Calu3 (cell line): ENCODE measurements around the gene LMTK3. TPM values are rescaled to one million over a fixed set of nuclear protein-coding genes. Genes with fewer than 3 reads are reported as not detected.

Experiments used
- BruUV-seq: library from RNA; stranded (reverse); fragments of 400-500 nt; replicated peaks from 2 replicates; lab custom pipeline; 2021; lab: Mats Ljungman, UMichigan
- CTCF ChIA-PET: fragments of 300-600 bp; sonication (Branson Sonifier 250); formaldehyde crosslinking; loops from one replicate; lab custom pipeline; 2022; ENCODE audit warnings: antibody characterized with exemption; lab: Charles Lee
- DNase-seq: peaks from one replicate; pipeline ENCODE4 v3.0.0; 2022
- H3K27ac Mint-ChIP-seq: one replicate; pipeline ENCODE4 v1.8.0; 2022; ENCODE audit warnings: mixed read lengths; ENCODE audit not compliant: unreplicated experiment
- H3K27me3 Mint-ChIP-seq: one replicate; pipeline ENCODE4 v1.8.0; 2022; ENCODE audit warnings: mixed read lengths; ENCODE audit not compliant: unreplicated experiment
- H3K36me3 Mint-ChIP-seq: one replicate; pipeline ENCODE4 v1.8.0; 2022; ENCODE audit warnings: mild to moderate bottlenecking, moderate library complexity, mixed read lengths; ENCODE audit not compliant: insufficient read depth, unreplicated experiment
- H3K4me1 Mint-ChIP-seq: one replicate; pipeline ENCODE4 v1.8.0; 2022; ENCODE audit warnings: mild to moderate bottlenecking, low read depth, mixed read lengths; ENCODE audit not compliant: unreplicated experiment
- H3K4me3 Mint-ChIP-seq: one replicate; pipeline ENCODE4 v1.8.0; 2022; ENCODE audit warnings: mild to moderate bottlenecking, low read depth, moderate library complexity, mixed read lengths; ENCODE audit not compliant: unreplicated experiment
- H3K9me3 Mint-ChIP-seq: one replicate; pipeline ENCODE4 v1.8.0; 2022; ENCODE audit warnings: low read depth, mixed read lengths; ENCODE audit not compliant: unreplicated experiment
- CTCF ChIP-seq: fragments of 200-600 bp; IDR thresholded peaks from one replicate; pipeline ENCODE4 v1.8.0; 2022; ENCODE audit warnings: antibody characterized with exemption; ENCODE audit not compliant: unreplicated experiment
- intact Hi-C: fragments of 100-400 bp; cut with micrococcal nuclease; formaldehyde crosslinking; loops from one replicate; pipeline ENCODE4 v1.10.0; 2022; ENCODE audit not compliant: unreplicated experiment
- total RNA-seq: library from RNA; stranded (reverse); gene quantifications from 2 replicates; pipeline ENCODE4 v1.2.3, GENCODE V29; 2022

The LMTK3 gene
- total RNA-seq, 1 experiment from 2014 or later: 1.0 TPM

GRCh38 chr19:48461982-48462655 is 49.5 kb downstream of the LMTK3 start:
- CTCF ChIA-PET: interaction anchor here (0.5 to 1.5 kb wide), 2 partner anchors 18 to 122 kb away, joined by 3 read pairs; no protein-coding TSS in a partner anchor
- intact Hi-C loops: no loop called here
- no peak for DNase-seq
- H3K4me1 Mint-ChIP-seq: no peaks in the 10 kb centered on the region
- no peaks in the 10 kb centered on the region for H3K9me3 Mint-ChIP-seq
- no peak overlapping the region for H3K27ac Mint-ChIP-seq
- no peaks in the 10 kb centered on the region for H3K27me3 Mint-ChIP-seq
- no peak for TF ChIP-seq CTCF
- peaks cover 57% of the 10 kb centered on the region for H3K36me3 Mint-ChIP-seq
- H3K4me3 Mint-ChIP-seq: no peak overlapping the region
- no TSS peak for BruUV-seq

GRCh38 chr19:48461651-48461981 is 50.0 kb downstream of the LMTK3 start:
- H3K27ac Mint-ChIP-seq: no peak overlapping the region
- H3K4me1 Mint-ChIP-seq: no peaks in the 10 kb centered on the region
- no peak overlapping the region for H3K4me3 Mint-ChIP-seq
- no peak for TF ChIP-seq CTCF
- H3K36me3 Mint-ChIP-seq: peaks cover 56% of the 10 kb centered on the region
- BruUV-seq: no TSS peak
- CTCF ChIA-PET: interaction anchor here (1.5 kb wide), 1 partner anchor 123 kb away, joined by 3 read pairs; no protein-coding TSS in a partner anchor
- no peak for DNase-seq
- intact Hi-C loops: no loop called here
- no peaks in the 10 kb centered on the region for H3K27me3 Mint-ChIP-seq
- H3K9me3 Mint-ChIP-seq: no peaks in the 10 kb centered on the region

- DNase-seq: no peak
- no TSS peak for BruUV-seq
- Mint-ChIP-seq H3K4me1 (peaks cover 9% of the 10 kb centered on the region), H3K36me3 (peaks cover 67% of the 10 kb centered on the region), H3K27me3 (no peaks in the 10 kb centered on the region), H3K27ac (no peak overlapping the region), H3K4me3 (no peak overlapping the region), H3K9me3 (no peaks in the 10 kb centered on the region)
- CTCF ChIA-PET: no interaction called here
- intact Hi-C loops: no loop called here
- TF ChIP-seq CTCF: no peak
These were observed 53.6 kb downstream of the LMTK3 start for GRCh38 chr19:48458016-48458415.

GRCh38 chr19:48456864-48457263 is 54.8 kb downstream of the LMTK3 start:
- CTCF ChIA-PET: interaction anchor here (0.6 kb wide), 2 partner anchors 11 to 39 kb away, joined by 3 to 4 read pairs; no protein-coding TSS in a partner anchor
- DNase-seq: no peak
- no TSS peak for BruUV-seq
- intact Hi-C loops: no loop called here
- Mint-ChIP-seq H3K27me3 (no peaks in the 10 kb centered on the region), H3K4me3 (no peak overlapping the region), H3K4me1 (peaks cover 13% of the 10 kb centered on the region), H3K9me3 (no peaks in the 10 kb centered on the region), H3K36me3 (peaks cover 66% of the 10 kb centered on the region), H3K27ac (no peak overlapping the region)
- TF ChIP-seq CTCF: no peak
